Raji (cell line): Measurements from ENCODE around the gene DCLK2.

Source experiments
- POLR2A ChIP-seq: IDR thresholded peaks from 2 replicates; pipeline ENCODE4 v1.6.1; 2011; ENCODE audit warnings: low read depth, low read length, control low read depth; ENCODE audit not compliant: insufficient read depth

DCLK2 gene

DNA sequence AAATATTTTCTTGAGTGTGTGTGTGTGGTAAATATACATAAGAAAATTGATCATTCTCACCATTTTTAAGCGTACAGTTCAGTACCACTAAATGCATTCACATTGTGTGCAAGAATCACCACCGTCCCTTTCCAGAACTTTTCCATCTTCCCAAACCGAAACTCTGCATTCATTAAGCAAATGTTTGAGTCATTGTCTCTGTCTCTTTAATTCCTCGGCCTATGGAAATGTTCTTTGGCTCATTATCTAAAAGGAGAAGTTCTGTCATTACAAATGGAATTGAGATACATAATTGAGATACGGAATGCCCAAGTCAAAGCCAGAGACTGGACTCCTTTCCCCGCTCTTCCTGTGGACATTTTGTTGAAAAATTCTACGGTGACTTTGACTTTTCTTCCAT, 168.9 kb downstream of the DCLK2 start:
- TF ChIP-seq POLR2A = no peak

- no peak for TF ChIP-seq POLR2A
These were observed 169.9 kb downstream of the DCLK2 start for GRCh38 chr4:150248181-150248580.

DNA sequence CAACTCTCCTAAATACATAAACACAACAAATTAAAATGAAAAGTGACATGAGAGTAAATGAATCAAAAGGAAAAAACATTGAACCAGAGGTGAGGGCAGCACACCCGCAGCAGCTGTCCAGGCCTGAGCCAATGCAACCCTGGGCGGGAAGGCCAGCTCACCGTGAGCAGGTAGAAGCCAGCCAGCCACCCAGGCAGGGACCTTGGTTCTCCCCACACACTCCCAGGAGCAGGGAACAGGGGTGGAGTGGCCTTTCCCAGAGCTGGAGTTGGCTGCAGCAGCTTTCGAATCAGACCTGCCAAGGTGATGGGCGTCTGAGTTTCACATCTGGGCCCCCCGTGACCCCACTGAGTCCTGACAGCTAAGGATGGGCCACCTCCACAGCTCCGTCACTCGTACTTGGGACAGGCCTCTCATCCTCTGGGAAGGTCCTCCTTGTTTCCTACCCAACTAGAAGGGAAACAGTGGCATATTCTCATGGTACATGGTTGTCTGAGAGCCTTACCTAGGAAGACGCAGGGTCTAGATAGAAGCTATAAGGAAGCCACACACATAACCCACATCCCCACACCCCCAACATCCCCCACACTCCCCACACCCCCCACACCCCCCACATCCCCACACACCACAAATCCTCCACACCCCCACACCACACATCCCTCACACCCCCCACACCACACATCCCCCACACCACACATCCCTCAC, 172.2 kb downstream of the DCLK2 start:
- TF ChIP-seq POLR2A = no peak

DNA sequence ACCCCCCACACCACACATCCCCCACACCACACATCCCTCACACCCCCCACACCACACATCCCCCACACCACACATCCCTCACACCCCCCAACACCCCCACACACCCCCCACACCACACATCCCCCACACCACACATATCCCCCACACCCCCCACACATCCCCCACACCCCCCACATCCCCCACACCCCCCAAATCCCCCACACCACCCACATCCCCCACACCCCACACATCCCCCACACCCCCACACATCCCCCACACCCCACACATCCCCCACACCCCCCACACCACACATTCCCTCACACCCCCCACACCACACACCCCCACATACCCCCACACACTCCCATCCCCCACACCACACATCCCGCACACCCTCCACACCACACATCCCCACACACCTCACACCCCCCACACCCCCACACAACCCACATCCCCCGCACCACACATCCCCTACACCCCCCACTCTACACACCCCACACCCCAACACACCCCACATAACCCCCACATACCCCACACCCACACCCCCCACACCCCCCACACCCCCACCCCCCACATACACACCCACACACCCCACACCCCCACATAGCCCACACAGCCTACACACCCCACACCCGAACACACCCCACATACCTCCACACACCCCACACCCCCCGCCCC, 172.9 kb downstream of the DCLK2 start:
- no peak for TF ChIP-seq POLR2A

- no peak for TF ChIP-seq POLR2A
These were observed 173.5 kb downstream of the DCLK2 start for GRCh38 chr4:150251752-150252190.

DNA sequence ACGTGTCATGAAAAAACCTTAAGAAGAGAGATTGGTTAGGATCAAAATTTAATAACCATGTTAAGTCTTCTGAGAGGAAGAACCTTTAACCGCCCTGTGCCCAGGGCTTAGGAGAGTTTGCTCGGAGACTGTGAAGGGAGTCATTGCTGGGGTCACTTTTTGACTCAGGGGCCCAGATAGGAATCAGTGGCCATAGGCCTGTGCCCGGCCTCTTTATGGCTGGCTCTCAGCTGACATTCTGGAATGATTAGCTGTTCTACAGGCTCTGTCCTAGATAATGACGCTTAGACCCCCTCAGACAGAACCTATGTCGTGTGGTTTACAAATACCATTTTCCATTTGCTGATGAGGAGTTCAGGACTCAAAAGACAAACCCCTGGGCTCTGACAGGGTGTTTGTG, 174.1 kb downstream of the DCLK2 start:
- TF ChIP-seq POLR2A = no peak

DNA sequence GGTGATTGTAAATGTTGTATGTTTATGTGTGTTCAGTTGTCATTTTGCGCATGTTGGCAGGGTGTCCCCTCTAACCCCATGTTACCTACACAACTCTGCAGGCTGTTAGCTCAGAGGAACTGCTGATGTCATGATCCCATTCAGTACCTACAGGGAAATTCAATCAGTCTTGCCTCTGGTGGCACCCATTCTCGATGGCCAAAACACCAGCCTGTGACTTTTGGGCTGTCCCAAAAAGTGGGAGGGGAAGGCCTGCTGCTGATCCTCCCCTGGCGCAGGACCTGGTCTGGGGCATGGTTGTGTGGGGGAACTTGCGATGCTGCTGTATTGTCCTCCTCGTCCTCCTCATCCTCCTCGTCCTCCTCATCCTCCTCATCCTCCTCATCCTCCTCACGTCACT, 174.5 kb downstream of the DCLK2 start:
- TF ChIP-seq POLR2A = no peak

- no peak for TF ChIP-seq POLR2A
These were observed 175.2 kb downstream of the DCLK2 start for GRCh38 chr4:150253416-150253815.

DNA sequence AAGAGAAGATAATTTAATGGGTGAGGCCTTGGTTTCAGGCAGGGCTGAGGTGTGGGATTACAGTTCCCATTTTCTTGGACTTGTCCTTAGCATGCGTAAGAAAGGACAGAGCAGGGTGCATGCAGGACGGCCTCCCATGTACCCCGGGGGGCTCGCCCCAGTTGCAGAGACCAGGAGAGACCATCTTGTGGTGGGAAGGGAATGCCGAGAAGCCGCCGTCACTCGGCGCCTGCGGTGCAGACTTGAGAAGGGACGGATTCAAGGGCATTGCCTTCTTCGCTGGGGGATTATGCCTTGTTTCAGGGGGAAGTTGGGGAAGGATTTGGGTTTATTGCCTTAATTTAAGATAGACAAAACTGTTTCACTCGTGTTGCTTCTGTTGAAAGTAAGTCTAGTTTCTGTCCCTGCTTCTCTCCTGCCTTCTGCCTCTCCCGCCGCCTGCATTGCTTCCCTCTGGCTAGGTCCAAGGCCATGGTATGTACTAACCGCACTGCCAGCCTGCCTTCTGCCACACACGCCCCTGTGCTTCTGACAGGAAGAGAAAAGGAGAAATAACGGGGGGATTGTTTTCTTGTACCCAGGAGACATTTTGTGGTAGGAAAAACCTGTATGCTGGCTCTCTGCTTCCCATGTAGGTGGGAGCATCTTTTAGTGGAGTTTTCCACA, 175.9 kb downstream of the DCLK2 start:
- TF ChIP-seq POLR2A = no peak

- TF ChIP-seq POLR2A = no peak
These were observed 177.5 kb downstream of the DCLK2 start for GRCh38 chr4:150255610-150256224.

DNA sequence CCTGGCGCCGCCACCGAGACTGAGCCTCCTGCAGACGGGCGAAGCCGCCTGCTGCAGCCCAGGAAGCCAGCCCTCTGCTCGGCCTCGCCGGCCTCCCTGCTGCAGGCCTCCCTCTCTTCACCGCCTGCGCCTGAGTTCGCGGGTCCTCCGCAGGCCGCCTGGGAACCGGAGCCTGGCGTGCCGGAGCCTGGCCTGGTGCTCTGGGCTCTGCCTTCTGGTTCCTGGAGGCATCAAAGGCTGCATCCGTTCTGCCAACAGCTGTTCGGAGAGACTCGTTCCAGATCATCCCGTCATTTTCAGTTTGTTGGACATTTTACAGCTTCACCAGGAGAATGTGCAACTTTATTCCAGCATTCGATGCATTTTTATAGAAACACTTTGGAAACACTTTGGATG, 178.0 kb downstream of the DCLK2 start:
- TF ChIP-seq POLR2A = no peak

- TF ChIP-seq POLR2A = no peak
These were observed 178.8 kb downstream of the DCLK2 start for GRCh38 chr4:150256841-150257730.

- no peak for TF ChIP-seq POLR2A
These were observed 180.3 kb downstream of the DCLK2 start for GRCh38 chr4:150258569-150258968.

DNA sequence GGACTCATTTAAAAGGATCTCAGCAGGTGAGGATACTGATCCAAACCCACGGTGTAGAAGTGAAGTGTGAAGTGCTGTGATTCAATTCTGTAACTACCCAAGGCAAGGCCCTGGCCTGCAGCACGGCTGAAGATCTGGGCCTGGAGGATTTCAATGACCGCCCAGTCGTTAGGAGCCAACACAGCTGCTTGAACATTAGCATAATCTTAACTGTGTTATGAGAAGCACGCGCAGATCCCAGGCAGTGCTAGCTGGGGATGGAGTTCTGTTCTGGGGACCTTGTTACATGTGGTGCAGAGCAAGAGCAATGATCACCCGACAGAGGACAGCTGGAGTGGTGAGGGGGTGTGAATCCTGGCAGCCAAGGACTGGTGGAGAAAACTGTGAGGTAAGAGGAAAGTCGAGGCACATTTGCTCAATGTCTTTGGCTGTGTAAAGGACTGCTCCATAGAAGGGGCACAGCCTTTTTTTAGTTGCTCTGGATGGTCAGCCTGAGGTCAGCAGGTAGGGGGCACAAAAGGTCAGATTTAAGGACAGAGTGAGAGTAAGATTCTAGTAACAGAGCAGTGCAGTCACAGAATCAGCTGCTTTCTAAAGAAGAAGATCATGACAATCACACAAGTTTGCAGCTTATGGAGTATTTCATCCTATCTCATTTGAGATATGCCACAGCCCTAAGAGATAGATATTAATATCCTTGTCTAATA, 181.8 kb downstream of the DCLK2 start:
- TF ChIP-seq POLR2A = no peak
